HL-60 (cell line): Measurements from ENCODE around the gene FRMD8.

Source experiments
- DNase-seq, 2 experiments: peaks; one replicate each; pipeline ENCODE4 v3.0.0-alpha.2; 2010 to 2020; ENCODE audit warnings: low read depth in 1 of 2, low spot score in 1 of 2
- H3K27ac ChIP-seq: fragments of 250-450 bp; sonication (Bioruptor Pico); replicated peaks from 2 replicates; pipeline ENCODE4 v1.5.1; 2020; ENCODE audit warnings: mild to moderate bottlenecking, moderate library complexity
- H3K27me3 ChIP-seq: fragments of 250-450 bp; sonication (Bioruptor Pico); 2 replicates; pipeline ENCODE4 v1.5.1; 2021; ENCODE audit warnings: mild to moderate bottlenecking, moderate library complexity; ENCODE audit not compliant: insufficient read depth, poor library complexity, severe bottlenecking
- H3K4me3 ChIP-seq: replicated peaks from 2 replicates; pipeline ENCODE4 v1.5.1; 2011; ENCODE audit warnings: mild to moderate bottlenecking, control low read depth, low read length; ENCODE audit not compliant: insufficient read depth
- CTCF ChIP-seq: IDR thresholded peaks from one replicate; pipeline ENCODE4 v1.5.1; 2011; ENCODE audit warnings: low read length, control low read depth, inconsistent platforms; ENCODE audit not compliant: insufficient read depth
- GABPA ChIP-seq: IDR thresholded peaks from 2 replicates; pipeline ENCODE4 v1.6.1; 2012; ENCODE audit warnings: low read depth
- POLR2AphosphoS5 ChIP-seq: IDR thresholded peaks from 2 replicates; pipeline ENCODE4 v1.6.1; 2012; ENCODE audit warnings: low read depth
- REST ChIP-seq: IDR thresholded peaks from 2 replicates; pipeline ENCODE4 v1.6.1; 2012; ENCODE audit warnings: low read depth; ENCODE audit not compliant: insufficient replicate concordance
- SPI1 ChIP-seq: IDR thresholded peaks from 2 replicates; pipeline ENCODE4 v1.6.1; 2012; ENCODE audit warnings: low read depth, mild to moderate bottlenecking, borderline replicate concordance

FRMD8 gene

GRCh38 chr11:65401073-65401802 is 14.8 kb downstream of the FRMD8 start:
- Histone ChIP-seq H3K4me3 (no peak overlapping the region), H3K27ac (no peak overlapping the region), H3K27me3 (no peaks in the 10 kb centered on the region)
- TF ChIP-seq POLR2AphosphoS5 = no peak
- no peak for TF ChIP-seq CTCF
- no peak for TF ChIP-seq REST
- TF ChIP-seq GABPA = no peak
- no peak for TF ChIP-seq SPI1
- DNase-seq = no peak

GRCh38 chr11:65401803-65402248 is 15.4 kb downstream of the FRMD8 start:
- Histone ChIP-seq H3K27me3 (no peaks in the 10 kb centered on the region), H3K27ac (no peak overlapping the region), H3K4me3 (no peak overlapping the region)
- no peak for DNase-seq
- TF ChIP-seq GABPA (no peak), REST (no peak), CTCF (no peak), POLR2AphosphoS5 (no peak), SPI1 (no peak)

GRCh38 chr11:65402790-65403189 is 16.4 kb downstream of the FRMD8 start:
- TF ChIP-seq SPI1 (no peak), GABPA (no peak), CTCF (no peak), POLR2AphosphoS5 (no peak), REST (no peak)
- Histone ChIP-seq H3K4me3 (no peak overlapping the region), H3K27ac (no peak overlapping the region), H3K27me3 (no peaks in the 10 kb centered on the region)
- DNase-seq = no peak
